ENCODE data around the gene CTNNA2.

CTNNA2 gene

DNA sequence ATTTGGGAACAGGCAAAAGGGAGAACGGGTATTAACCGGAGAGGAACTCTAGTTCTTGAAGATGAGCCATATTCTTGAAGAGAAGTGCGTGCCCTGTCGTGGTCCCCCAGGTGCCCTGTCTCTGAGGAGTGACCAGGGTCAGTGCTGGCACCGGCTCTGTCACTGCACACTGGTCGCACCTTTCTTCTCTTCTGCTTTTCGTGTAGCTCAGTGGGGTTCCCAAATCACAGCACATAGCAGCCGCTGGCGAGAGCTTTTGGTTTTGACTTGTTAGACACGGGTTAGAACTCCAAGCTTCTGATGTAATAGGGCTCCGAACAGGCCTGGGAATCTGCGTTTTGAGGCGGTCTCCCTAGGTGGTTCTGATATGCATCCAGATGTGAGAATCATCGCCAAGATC lies 810.1 kb downstream of the CTNNA2 start:
- no peak for TF ChIP-seq ZBTB7A (IDR thresholded peaks at IDR 0.05; ENCODE audit: low read depth)
- TF ChIP-seq TEAD4 (IDR thresholded peaks at IDR 0.05): no peak
- TF ChIP-seq USF1 (IDR thresholded peaks at IDR 0.05): no peak

DNA sequence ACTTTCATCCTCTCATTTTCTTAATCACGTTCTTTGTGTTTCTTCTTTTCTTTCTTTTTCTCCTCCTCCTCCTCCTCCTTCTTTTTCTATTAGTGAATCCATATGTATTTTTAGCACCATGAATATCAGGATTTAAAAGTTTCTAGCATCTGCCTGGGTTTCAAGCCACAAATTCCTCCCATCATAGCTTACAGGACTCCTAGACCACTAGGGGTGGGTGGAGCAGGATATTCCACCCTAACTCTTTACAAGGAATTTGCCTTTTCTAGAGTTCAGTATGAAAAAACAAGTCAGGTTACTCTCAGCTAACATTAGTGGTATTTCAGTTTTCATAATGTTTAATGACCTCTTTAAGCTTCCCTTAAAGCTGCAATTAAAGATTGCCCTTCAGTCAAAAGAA lies 810.8 kb downstream of the CTNNA2 start:
- TF ChIP-seq NFIC (IDR thresholded peaks at IDR 0.05) (no peak), RAD21 (IDR thresholded peaks at IDR 0.05; ENCODE audit: low read depth) (no peak), USF1 (IDR thresholded peaks at IDR 0.05) (no peak), EP300 (IDR thresholded peaks at IDR 0.05; ENCODE audit: borderline replicate concordance) (no peak), MAX (IDR thresholded peaks at IDR 0.05) (no peak), EGR1 (IDR thresholded peaks at IDR 0.05) (no peak), YY1 (IDR thresholded peaks at IDR 0.05; ENCODE audit: low read depth) (no peak), TAF1 (IDR thresholded peaks at IDR 0.05; ENCODE audit: low read depth) (no peak), FOXM1 (IDR thresholded peaks at IDR 0.05; ENCODE audit: borderline replicate concordance, low read depth) (no peak), CREB1 (IDR thresholded peaks at IDR 0.05; ENCODE audit: low read depth) (no peak), TCF12 (IDR thresholded peaks at IDR 0.05; ENCODE audit: low read depth) (no peak), REST (IDR thresholded peaks at IDR 0.05; ENCODE audit: low read depth) (no peak), CEBPB (IDR thresholded peaks at IDR 0.05) (no peak), ZBTB7A (IDR thresholded peaks at IDR 0.05; ENCODE audit: low read depth) (no peak), TEAD4 (IDR thresholded peaks at IDR 0.05) (no peak)

DNA sequence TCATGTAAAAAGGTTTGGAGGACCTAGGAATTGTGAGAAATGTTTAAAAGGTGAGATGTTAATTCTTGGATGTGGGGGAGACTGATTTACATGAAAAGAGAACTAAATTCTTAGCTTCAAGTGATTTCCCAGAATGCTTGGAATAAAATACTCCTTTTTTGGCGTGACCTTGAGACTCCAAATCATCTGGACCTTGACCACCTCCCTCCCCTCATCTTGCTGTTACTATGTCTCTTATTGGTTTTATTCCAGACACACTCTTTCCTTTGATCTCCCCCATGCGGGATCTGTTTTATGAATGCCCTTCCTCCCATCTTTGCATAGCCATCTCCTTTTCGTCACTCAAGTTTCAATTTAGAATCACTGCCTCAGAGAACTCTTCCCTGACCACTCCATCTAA lies 811.7 kb downstream of the CTNNA2 start:
- TF ChIP-seq REST (IDR thresholded peaks at IDR 0.05; ENCODE audit: low read depth) (no peak), TCF12 (IDR thresholded peaks at IDR 0.05; ENCODE audit: low read depth) (no peak), TEAD4 (IDR thresholded peaks at IDR 0.05) (no peak), USF1 (IDR thresholded peaks at IDR 0.05) (no peak), EGR1 (IDR thresholded peaks at IDR 0.05) (no peak)

GRCh38 chr2:80326214-80326613 lies 813.4 kb downstream of the CTNNA2 start:
- no peak for TF ChIP-seq CEBPB (IDR thresholded peaks at IDR 0.05)
- TF ChIP-seq MAX (IDR thresholded peaks at IDR 0.05): no peak
- no peak for TF ChIP-seq YY1 (IDR thresholded peaks at IDR 0.05; ENCODE audit: low read depth)
- TF ChIP-seq TEAD4 (IDR thresholded peaks at IDR 0.05): no peak
- TF ChIP-seq FOXM1 (IDR thresholded peaks at IDR 0.05; ENCODE audit: borderline replicate concordance, low read depth): no peak
- TF ChIP-seq EP300 (IDR thresholded peaks at IDR 0.05; ENCODE audit: borderline replicate concordance): no peak
- no peak for TF ChIP-seq ZBTB7A (IDR thresholded peaks at IDR 0.05; ENCODE audit: low read depth)
- no peak for TF ChIP-seq CREB1 (IDR thresholded peaks at IDR 0.05; ENCODE audit: low read depth)
- TF ChIP-seq NFIC (IDR thresholded peaks at IDR 0.05): no peak
- TF ChIP-seq TAF1 (IDR thresholded peaks at IDR 0.05; ENCODE audit: low read depth): no peak
- TF ChIP-seq EGR1 (IDR thresholded peaks at IDR 0.05): no peak
- no peak for TF ChIP-seq REST (IDR thresholded peaks at IDR 0.05; ENCODE audit: low read depth)
- TF ChIP-seq TCF12 (IDR thresholded peaks at IDR 0.05; ENCODE audit: low read depth): no peak

DNA sequence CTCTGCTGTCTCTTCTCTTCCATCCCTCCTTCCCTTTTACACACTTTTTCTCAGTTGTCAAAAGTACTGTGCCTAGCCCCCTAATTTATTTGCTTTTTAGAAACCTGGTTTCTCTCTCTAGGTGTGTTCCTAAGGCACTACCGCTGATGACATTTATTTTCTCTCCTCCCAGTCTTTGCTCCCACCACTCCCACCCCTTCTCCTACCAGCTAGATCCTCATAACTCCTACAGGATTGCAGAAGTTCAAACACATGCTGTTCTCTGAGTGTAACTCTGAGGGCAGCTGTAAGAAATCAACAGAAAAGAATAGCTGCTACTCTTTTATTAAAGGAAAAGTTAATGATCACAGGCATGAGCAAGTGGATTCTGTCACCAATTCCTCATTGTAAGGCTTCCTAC lies 814.0 kb downstream of the CTNNA2 start:
- TF ChIP-seq ZBTB7A (IDR thresholded peaks at IDR 0.05; ENCODE audit: low read depth) (no peak), CREB1 (IDR thresholded peaks at IDR 0.05; ENCODE audit: low read depth) (no peak), CEBPB (IDR thresholded peaks at IDR 0.05) (no peak), USF1 (IDR thresholded peaks at IDR 0.05) (no peak), REST (IDR thresholded peaks at IDR 0.05; ENCODE audit: low read depth) (no peak), RAD21 (IDR thresholded peaks at IDR 0.05; ENCODE audit: low read depth) (no peak), TEAD4 (IDR thresholded peaks at IDR 0.05) (no peak), TAF1 (IDR thresholded peaks at IDR 0.05; ENCODE audit: low read depth) (no peak), MAX (IDR thresholded peaks at IDR 0.05) (no peak), EGR1 (IDR thresholded peaks at IDR 0.05) (no peak), TCF12 (IDR thresholded peaks at IDR 0.05; ENCODE audit: low read depth) (no peak), NFIC (IDR thresholded peaks at IDR 0.05) (no peak), EP300 (IDR thresholded peaks at IDR 0.05; ENCODE audit: borderline replicate concordance) (no peak), FOXM1 (IDR thresholded peaks at IDR 0.05; ENCODE audit: borderline replicate concordance, low read depth) (no peak), YY1 (IDR thresholded peaks at IDR 0.05; ENCODE audit: low read depth) (no peak)
